T-helper 9 cell (primary cell): Measurements from ENCODE around the gene ARL8A.
"Not testable (repeated sequence)": the region's sequence is repeated elsewhere in the genome, so short reads cannot be mapped to it uniquely, and the experiment has no call there.

Experiments
- DNase-seq: peaks from one replicate; pipeline ENCODE4 v3.0.0-alpha.2; 2020

ARL8A gene

DNA sequence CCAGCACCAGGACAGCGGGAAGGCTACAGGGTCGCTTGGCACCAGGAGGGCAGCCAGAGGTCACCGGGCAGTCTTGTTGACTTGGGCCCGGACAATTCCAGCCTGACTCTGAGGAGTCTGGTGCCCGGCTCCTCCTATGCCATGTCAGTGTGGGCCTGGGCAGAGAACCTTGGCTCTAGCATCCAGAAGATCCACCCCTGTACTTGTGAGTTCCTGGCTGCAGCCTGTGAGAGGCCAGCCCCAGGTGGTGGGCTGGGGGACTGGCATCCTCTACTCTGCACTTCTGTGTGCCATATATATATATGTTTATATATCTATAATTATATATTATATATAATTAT, 27.4 kb upstream of the ARL8A start:
- no peak for DNase-seq

DNA sequence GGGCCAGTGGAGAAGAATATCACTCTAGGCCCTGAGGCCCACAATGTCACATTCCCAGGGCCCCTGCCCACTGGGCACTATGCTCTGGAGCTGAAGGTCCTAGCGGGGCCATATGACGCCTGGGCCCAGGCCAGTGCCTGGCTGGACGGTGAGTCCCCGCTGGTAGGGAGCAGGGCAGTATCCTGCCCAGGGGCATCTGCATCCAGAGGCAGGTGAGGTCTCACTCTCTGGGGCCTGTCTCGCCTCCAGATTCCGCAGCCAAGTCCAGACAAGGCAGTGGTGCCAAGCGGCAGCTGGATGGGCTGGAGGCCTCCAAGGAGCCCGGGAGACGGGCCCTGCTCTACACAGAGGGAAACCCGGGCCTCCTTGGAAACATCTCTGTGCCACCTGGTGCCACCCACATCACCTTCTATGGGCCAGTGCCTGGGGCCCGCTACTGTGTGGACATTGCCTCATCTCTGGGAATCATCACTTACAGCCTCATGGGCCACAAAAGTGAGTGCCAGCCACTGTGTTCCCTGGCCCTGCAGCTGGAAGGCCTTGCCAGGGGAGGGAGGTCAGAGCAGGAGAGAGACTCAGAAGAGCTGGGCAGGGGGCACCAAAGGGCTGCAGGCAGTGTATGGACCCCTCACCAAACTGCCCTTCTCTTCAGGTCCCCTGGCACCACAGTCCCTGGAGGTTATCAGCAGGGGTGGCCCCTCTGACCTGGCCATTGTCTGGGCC, 26.9 kb upstream of the ARL8A start:
- DNase-seq: no peak

- DNase-seq: no peak
Measured at GRCh38 chr1:202170726-202171125, 26.2 kb upstream of the ARL8A start.

DNA sequence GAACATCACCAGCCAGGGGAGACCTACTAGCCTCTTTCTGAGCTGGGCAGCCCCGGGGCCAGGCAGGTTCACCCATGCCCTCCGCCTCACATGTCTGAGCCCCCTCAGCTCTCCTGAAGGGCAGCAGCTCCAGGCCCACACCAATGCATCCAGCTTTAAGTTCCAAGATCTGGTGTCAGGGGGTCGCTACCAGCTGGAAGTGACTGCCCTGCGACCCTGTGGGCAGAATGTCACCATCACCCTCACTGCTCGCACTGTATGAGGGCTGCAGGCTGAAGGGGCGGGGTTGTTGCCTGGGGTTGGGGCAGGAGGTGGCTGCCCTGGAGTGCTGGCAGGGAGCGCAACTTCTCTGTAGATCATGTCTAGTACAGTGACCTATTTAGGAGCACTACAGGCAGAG, 24.3 kb upstream of the ARL8A start:
- no peak for DNase-seq

DNA sequence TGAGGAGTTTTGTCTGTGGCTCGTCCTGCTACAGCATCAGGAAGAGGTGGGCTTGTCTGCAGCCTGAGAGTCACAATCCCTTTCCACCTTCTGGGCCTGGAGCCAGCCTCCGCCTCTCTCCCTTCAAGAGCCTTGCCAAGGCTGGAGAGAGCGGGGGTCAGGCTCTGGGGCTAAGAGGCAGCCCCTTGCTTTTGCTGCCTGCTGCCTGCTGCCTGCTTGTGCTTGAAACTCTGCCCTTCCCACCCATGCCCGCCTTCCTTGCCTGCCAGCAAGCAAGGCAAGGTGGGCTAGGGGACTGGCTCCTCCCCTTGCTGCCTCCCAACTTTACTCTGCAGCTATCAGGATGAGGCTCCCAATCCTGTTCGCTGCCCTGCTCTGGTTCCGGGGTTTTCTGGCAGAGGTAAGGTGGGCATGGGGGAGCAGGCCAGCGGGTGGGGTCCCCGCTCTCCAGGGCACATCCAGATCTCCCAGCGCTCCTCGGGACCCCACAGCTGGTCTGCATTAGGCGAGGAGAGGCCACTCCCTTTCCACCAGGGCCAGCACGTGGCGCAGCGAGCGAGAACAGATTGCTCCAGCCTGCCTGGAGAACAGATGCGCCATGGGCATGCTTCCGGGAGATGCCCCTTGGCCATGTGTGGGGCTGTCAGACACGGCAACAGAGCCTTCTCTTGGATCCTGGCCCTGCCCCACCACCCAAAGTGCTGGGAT, 23.3 kb upstream of the ARL8A start:
- no peak for DNase-seq

DNA sequence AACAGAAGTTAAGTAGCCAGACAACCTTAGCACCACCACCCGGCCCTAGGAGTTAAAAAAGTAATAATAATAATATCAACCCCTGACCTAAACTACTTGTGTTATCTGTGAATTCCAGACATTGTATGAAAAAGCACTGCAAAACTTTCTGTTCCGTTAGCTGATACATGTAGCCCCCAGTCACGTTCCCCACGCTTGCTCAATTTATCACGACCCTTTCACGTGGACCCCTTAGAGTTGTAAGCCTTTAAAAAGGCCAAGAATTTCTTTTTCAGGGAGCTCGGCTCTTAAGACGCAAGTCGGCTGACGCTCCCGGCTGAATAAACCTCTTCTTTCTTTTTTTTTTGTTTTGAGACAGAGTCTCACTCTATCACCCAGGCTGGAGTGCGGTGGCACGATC, 22.5 kb upstream of the ARL8A start:
- not testable (repeated sequence) for DNase-seq

GRCh38 chr1:202165942-202166843, 21.7 kb upstream of the ARL8A start:
- DNase-seq: no peak

- DNase-seq: peak; percentile 16
Measured at GRCh38 chr1:202165267-202165941, 20.9 kb upstream of the ARL8A start.

GRCh38 chr1:202164271-202165037, 19.9 kb upstream of the ARL8A start:
- DNase-seq: peak; percentile 70

- no peak for DNase-seq
Measured at GRCh38 chr1:202163281-202164270, 19.0 kb upstream of the ARL8A start.

- no peak for DNase-seq
Measured at GRCh38 chr1:202162418-202163280, 18.1 kb upstream of the ARL8A start.

- DNase-seq: peak; percentile 22
Measured at GRCh38 chr1:202162047-202162417, 17.5 kb upstream of the ARL8A start.

DNA sequence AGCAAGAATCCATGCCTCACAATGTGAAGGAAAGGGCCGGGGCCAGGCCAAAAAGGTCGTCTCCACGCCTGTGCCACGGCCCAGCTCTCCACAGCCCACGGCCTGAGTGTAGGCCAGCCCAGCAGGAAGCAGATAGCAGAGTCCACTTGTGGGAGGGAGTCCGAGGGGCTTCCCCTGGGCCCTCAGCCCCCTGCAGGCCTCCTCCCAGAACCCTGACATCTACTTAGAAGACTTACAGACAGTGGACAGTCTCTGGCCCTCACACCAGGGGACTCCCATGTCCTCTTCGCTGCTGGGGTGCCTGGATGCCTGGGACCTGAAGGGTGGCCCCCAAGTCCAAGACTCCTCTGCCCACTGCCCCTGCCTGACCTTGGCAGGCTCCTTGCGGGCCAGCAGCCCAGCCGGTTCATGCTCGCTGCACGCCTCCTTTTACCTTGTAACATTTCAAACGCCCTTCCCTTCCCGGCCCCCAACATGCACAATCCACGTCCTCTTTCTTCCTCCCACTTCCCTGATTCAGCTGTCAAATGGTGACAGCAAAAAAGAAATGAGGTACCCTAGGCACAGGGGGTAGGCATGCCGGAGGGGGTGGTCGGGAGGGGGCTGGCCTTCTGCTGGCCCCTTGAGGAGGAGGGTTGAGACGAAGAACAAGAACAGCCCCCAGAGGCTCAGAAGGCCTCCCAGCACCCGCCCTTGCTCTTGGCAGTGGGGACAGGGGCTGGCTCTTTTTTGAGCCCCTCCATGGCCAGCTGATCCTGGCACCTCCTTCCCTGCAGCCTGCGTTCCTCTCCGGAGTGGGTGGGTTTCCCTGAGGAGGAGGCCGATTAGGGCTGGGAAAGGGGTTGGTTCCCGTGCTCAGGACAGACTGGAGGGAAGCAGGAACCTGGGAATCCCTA, 16.9 kb upstream of the ARL8A start:
- DNase-seq: no peak

DNA sequence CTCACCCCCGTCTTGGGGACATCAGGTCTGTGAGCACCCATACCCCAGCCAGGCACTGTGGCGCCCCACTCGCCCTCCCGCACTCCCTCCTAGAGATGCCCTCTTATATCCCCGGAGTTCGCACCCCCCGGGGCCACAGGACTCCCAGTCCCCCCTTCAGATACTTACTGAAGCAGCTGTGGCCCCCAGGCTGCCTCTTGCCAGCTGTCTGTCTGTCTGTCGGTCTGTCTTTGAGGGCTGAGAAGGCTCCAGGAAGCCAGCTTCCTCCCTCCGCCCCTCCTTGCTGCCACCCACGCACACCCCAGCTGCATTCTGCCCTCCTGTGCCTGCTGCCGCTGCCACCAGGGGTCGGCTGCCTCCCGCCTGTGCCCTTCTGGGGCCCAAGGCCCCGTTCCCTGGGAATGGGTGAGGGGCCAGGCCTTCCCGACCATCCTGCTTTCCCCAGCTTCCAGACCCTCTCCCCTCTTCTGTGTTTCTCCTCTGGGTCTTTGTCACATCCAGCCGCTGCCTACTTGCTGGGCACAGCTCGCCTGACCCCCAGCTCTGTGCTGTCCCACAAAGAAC, 15.9 kb upstream of the ARL8A start, which contains the start of gene PTPN7:
TSS of gene PTPN7 (minus strand) at position 226 of the 564 bp plus-strand sequence. CDS start 1,200 bp downstream, outside the sequence.
- DNase-seq: peak; percentile 63

DNA sequence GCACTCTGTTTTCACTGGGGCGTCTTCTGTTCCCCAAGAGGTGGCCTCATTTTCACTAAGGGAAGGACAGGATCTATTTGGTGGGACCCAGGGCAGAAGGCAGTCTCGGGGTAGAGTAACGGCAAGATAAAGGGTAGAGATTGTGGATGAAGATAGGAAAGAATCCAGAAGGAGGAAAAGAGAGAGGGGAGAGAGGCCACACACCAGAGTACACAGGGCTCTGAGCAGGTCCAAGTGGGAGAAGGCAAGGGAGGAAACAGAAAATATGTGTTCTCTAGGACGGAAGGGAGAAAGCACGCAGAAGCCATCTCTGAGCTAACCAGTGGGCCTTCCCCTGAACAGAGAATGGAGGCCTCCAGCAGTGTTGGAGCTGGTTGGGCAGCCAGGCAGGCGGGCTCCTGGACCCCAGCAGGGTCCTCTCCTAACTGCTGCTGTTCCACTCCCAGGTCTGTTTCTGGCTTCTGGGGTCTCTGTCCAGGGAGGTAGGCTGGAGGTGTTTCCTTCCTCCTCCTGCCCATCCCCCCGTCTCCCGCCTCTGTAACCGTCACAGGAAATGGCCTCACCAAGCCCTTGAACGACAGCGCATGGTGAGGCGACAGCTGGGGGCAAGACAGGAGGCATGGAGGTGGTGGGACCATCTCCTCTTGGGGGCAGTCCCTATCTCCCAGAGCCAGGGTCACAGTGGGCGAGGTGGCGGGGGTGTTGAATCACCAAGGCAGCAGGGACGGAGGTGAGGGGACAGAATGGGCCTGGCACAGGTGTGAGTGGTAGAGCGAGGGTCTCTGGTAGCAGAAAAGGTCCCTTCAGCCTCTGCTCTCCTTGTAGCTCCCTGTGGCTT, 15.2 kb upstream of the ARL8A start:
- DNase-seq: peak; percentile 38

DNA sequence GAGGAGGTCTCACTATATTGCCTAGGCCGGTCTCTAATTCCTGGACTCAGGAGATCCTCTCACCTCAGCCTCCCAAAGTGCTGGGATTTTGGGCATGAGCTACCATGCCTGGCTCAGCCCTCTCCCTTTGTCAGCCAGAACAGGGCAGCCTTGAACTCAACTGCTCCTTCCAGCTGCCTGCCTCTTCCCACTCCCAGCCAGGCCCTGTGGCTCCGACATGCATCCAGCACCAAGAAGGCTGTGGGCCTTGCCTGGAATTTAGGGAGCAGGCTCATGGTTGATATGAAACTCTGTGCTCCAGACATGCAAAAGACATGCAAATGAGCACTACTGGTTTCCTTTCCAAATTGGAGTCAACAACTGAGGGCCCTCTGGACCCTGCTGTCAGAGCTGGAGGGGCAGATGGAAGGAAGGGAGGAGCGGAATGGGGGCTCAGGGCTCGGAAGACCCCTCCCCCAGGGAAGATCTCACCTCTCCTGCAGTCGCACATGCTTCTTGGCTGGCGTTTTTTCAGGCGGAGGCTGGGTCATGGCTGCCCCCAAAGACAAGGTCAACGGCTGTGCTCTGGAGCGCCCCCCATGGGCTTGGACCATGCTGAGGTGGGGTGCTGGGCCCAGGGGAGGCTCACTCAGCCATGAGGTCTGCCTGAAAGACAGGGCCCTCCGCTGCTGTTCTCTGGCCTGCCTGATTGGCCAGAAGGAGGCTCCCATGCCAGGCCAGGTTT, 14.4 kb upstream of the ARL8A start:
- DNase-seq: no peak

DNA sequence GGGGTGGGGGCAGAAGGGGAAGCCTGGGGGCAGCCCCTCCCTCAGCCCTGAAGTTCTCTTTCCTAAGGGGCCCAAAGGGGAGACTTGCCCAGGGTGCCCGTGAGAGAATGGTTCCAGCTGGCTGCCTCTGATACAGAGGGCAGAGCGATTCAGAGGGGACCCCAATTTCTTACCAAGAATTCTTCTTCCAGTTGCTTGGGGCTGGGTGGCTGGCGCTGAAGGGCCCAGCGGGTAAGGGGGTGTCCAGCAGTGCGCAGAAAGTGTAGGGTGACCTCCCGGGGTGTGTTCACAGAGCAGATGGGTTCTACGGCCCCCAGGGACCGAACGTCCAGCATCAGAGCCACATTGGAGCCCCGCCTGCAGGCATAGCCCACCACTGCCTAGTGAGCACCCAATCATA, 13.4 kb upstream of the ARL8A start:
- no peak for DNase-seq
